ENCODE results near the gene PKD1L1. TPM values are rescaled to one million over a fixed set of nuclear protein-coding genes. Genes with fewer than 3 reads are reported as not detected.

PKD1L1 gene
- total RNA-seq, 1 experiment from 2014 or later = not detected

- Histone ChIP-seq H3K9me3 (ENCODE audit: low read depth, low read length, poor library complexity, severe bottlenecking) (no peaks in the 10 kb centered on the region), H3K27ac (ENCODE audit: low read depth, low read length, poor library complexity, severe bottlenecking) (no peak overlapping the region), H3K36me3 (ENCODE audit: insufficient read depth, low read length, poor library complexity, severe bottlenecking) (no peaks in the 10 kb centered on the region), H3K27me3 (replicated peaks; ENCODE audit: insufficient read depth, low read depth, low read length, poor library complexity) (peaks cover 11% of the 10 kb centered on the region), H3K4me1 (ENCODE audit: insufficient read depth, low read length, poor library complexity, severe bottlenecking) (no peaks in the 10 kb centered on the region), H3K4me3 (ENCODE audit: low read depth, low read length, poor library complexity, severe bottlenecking) (no peak overlapping the region)
- BruUV-seq (replicated peaks) = no TSS peak
- intact Hi-C loops (cut with micrococcal nuclease; ENCODE audit: unreplicated experiment) = no loop called here
- ChIA-PET POLR2A (ENCODE audit: low non-redundant PET) (no interaction called here), CTCF (no interaction called here)
- DNase-seq (ENCODE audit: low spot score) = no peak
- TF ChIP-seq CTCF (conservative IDR thresholded peaks at IDR 0.05; ENCODE audit: low read depth, low read length) (no peak), EZH2 (IDR thresholded peaks at IDR 0.05; ENCODE audit: borderline replicate concordance, low read depth, low read length, poor library complexity, severe bottlenecking) (no peak)
Measured at GRCh38 chr7:47867286-47867685, 81.0 kb downstream of the PKD1L1 start.

DNA sequence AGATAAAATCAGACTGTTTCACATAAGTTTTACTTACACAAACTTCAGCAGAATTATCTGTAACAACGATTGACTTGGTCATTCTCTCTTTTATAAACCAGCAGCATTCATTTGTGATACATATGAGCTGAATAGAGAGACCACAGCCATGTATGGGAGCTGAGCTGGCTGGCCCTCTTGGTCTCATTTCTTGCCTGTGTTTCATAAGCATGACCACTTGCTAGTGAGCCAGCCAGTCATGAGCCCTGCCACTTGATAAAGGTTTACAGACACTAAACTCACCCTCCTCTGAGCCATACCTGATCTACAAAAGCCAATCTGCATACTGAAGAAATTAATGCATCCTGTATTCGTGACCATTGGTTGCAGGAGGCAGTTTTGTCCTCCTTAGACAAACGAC lies 82.1 kb downstream of the PKD1L1 start:
- Histone ChIP-seq H3K27me3 (replicated peaks; ENCODE audit: insufficient read depth, low read depth, low read length, poor library complexity) (peaks cover 4% of the 10 kb centered on the region), H3K9me3 (ENCODE audit: low read depth, low read length, poor library complexity, severe bottlenecking) (no peaks in the 10 kb centered on the region), H3K4me1 (ENCODE audit: insufficient read depth, low read length, poor library complexity, severe bottlenecking) (no peaks in the 10 kb centered on the region), H3K27ac (ENCODE audit: low read depth, low read length, poor library complexity, severe bottlenecking) (no peak overlapping the region), H3K36me3 (ENCODE audit: insufficient read depth, low read length, poor library complexity, severe bottlenecking) (no peaks in the 10 kb centered on the region), H3K4me3 (ENCODE audit: low read depth, low read length, poor library complexity, severe bottlenecking) (no peak overlapping the region)
- intact Hi-C loops (cut with micrococcal nuclease; ENCODE audit: unreplicated experiment) = no loop called here
- no peak for DNase-seq (ENCODE audit: low spot score)
- TF ChIP-seq EZH2 (IDR thresholded peaks at IDR 0.05; ENCODE audit: borderline replicate concordance, low read depth, low read length, poor library complexity, severe bottlenecking) (no peak), CTCF (conservative IDR thresholded peaks at IDR 0.05; ENCODE audit: low read depth, low read length) (no peak)
- no TSS peak for BruUV-seq (replicated peaks)
- ChIA-PET CTCF (no interaction called here), POLR2A (ENCODE audit: low non-redundant PET) (no interaction called here)

DNA sequence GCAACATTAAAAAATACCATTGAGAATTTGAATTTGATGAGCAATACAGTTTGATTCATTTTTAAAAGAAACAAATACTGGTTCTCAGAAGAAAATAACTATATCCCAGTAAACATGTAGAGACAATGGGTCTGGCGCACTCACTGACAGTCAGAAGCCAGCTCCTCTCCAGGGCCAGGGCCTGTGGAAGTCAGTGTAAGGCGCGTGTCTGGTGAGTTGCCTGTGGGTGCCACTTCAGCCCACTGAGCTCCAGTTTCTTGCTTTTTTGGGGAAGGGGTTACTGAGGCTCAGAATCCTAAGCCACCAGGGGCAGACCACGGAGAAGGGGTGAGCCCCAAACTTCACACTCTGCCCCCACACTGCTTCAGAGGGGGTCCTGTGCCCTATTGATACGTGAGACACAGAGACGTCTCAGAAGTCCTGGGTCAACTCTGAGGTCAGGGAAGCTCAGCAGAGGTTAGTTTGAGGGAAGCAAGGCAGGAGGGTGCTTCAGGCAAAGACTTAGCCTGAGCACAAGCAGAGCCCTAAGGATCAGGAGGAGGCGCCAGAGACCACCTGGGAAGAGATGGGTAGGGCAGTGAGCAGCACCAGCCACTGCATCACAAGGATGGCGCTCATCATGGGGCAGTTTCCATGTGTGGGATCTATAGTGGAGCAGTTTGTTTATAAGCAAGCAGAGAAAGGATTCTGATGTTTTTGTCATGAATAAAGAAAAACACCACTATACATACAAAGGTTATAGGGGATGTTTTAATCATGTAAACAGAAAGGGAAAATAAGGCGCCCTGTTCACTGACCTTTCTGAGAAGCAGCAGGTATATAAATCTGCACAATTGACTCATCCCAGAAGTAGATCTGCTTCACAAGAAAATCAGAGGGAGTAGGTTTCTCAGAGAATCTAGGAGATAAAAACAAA lies 95.7 kb downstream of the PKD1L1 start:
- no peaks in the 10 kb centered on the region for H3K4me1 ChIP-seq (ENCODE audit: insufficient read depth, low read length, poor library complexity, severe bottlenecking)
- H3K9me3 ChIP-seq (ENCODE audit: low read depth, low read length, poor library complexity, severe bottlenecking) = no peaks in the 10 kb centered on the region
- POLR2A ChIA-PET (ENCODE audit: low non-redundant PET) = no interaction called here
- intact Hi-C loops (cut with micrococcal nuclease; ENCODE audit: unreplicated experiment) = no loop called here
- TF ChIP-seq CTCF (conservative IDR thresholded peaks at IDR 0.05; ENCODE audit: low read depth, low read length) = no peak
- no peak for TF ChIP-seq EZH2 (IDR thresholded peaks at IDR 0.05; ENCODE audit: borderline replicate concordance, low read depth, low read length, poor library complexity, severe bottlenecking)
- CTCF ChIA-PET = no interaction called here
- no peaks in the 10 kb centered on the region for H3K36me3 ChIP-seq (ENCODE audit: insufficient read depth, low read length, poor library complexity, severe bottlenecking)
- H3K27ac ChIP-seq (ENCODE audit: low read depth, low read length, poor library complexity, severe bottlenecking) = no peak overlapping the region
- no peak overlapping the region for H3K4me3 ChIP-seq (ENCODE audit: low read depth, low read length, poor library complexity, severe bottlenecking)
- H3K27me3 ChIP-seq (replicated peaks; ENCODE audit: insufficient read depth, low read depth, low read length, poor library complexity) = peaks cover 5% of the 10 kb centered on the region
- no TSS peak for BruUV-seq (replicated peaks)
- no peak for DNase-seq (ENCODE audit: low spot score)
